Measurements from ENCODE around the gene SMAD9. TPM values are rescaled to one million over a fixed set of nuclear protein-coding genes. Genes with fewer than 3 reads are reported as not detected.

SMAD9 gene
- total RNA-seq, 1 experiment from 2014 or later: 1.2 TPM

DNA sequence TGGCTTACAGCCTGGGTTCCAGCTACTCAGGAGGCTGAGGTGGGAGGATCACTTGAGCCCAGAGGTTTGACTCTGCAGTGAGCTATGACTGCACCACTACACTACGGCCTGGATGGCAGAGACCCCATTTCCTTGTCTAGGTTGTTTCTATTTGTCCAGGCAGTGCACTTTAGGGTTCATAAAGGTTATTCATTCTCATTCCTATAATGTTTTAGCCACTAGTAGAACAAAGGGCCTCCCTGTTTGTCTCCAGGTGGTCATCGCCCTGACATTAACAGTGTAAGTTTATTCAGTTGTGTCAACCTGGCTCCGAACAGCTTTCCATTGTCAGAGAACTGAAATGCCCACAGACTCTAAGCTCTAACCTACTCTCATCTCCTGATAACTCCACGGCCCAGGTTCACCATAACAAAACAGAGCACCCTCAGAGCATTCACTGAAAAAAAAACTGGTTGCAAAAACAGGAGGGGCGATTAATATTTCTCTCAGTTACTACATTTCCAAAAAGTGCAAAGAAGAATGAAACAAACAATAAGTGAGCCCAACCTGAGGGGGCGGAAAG is 37.1 kb downstream of the SMAD9 start:
- ChIA-PET CTCF (interaction anchor here (0.6 kb wide), 1 partner anchor 53 kb away, joined by 3 read pairs; no protein-coding TSS in a partner anchor), POLR2A (no interaction called here)
- no TSS peak for BruUV-seq (replicated peaks)
- Histone ChIP-seq H3K4me3 (ENCODE audit: low read depth, low read length) (no peak overlapping the region), H3K27me3 (replicated peaks; ENCODE audit: control insufficient read depth, insufficient read depth, low read length) (no peaks in the 10 kb centered on the region), H3K36me3 (ENCODE audit: control insufficient read depth, insufficient read depth, low read length) (no peaks in the 10 kb centered on the region), H3K4me1 (0 out of 2 replicates have a peak, but pooled peaks cover 9% of the 10 kb centered on the region), H3K9me3 (no peaks in the 10 kb centered on the region)
- DNase-seq: peak; percentile 38 to 40
- intact Hi-C loops (cut with micrococcal nuclease; ENCODE audit: unreplicated experiment): no loop called here
- TF ChIP-seq, protein P1, sequence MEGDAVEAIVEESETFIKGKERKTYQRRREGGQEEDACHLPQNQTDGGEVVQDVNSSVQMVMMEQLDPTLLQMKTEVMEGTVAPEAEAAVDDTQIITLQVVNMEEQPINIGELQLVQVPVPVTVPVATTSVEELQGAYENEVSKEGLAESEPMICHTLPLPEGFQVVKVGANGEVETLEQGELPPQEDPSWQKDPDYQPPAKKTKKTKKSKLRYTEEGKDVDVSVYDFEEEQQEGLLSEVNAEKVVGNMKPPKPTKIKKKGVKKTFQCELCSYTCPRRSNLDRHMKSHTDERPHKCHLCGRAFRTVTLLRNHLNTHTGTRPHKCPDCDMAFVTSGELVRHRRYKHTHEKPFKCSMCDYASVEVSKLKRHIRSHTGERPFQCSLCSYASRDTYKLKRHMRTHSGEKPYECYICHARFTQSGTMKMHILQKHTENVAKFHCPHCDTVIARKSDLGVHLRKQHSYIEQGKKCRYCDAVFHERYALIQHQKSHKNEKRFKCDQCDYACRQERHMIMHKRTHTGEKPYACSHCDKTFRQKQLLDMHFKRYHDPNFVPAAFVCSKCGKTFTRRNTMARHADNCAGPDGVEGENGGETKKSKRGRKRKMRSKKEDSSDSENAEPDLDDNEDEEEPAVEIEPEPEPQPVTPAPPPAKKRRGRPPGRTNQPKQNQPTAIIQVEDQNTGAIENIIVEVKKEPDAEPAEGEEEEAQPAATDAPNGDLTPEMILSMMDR (IDR thresholded peaks at IDR 0.05; ENCODE audit: insufficient read depth in 1 of 2, low read depth in 1 of 2, low read length in 1 of 2, severe bottlenecking in 1 of 2, unreplicated experiment in 1 of 2): no peak
- H3K4me3 Mint-ChIP-seq (ENCODE audit: unreplicated experiment): no peak overlapping the region
- no peaks in the 10 kb centered on the region for H3K36me3 Mint-ChIP-seq (ENCODE audit: insufficient read depth, unreplicated experiment)
- H3K27ac Mint-ChIP-seq (ENCODE audit: unreplicated experiment): no peak overlapping the region
- H3K9me3 Mint-ChIP-seq (ENCODE audit: unreplicated experiment): no peaks in the 10 kb centered on the region
- no peaks in the 10 kb centered on the region for H3K27me3 Mint-ChIP-seq (ENCODE audit: insufficient read depth, unreplicated experiment)
- H3K4me1 Mint-ChIP-seq (ENCODE audit: low read depth, unreplicated experiment): no peaks in the 10 kb centered on the region

DNA sequence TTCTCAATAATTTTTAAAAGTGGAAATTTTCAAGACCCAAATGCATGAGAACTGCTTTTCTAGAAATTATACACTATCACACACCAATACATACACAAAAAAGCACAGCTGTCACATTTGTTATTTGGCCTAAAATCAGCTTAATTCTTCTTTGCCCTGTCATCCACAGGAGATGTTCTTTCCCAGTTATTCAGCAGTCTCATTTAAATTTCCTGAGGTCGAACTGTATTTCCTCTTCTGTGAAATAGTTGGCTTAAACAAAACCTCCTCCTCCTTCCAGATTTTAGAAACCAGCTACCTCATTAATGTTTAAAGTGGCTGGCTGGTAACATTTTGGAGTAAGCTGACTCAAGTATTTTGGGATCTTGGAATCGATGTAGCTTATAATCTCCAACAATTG is 39.1 kb downstream of the SMAD9 start:
- CTCF ChIA-PET: no interaction called here
- no peaks in the 10 kb centered on the region for H3K36me3 Mint-ChIP-seq (ENCODE audit: insufficient read depth, unreplicated experiment)
- intact Hi-C loops (cut with micrococcal nuclease; ENCODE audit: unreplicated experiment): no loop called here
- no peak overlapping the region for H3K4me3 Mint-ChIP-seq (ENCODE audit: unreplicated experiment)
- no peaks in the 10 kb centered on the region for H3K9me3 ChIP-seq
- no peaks in the 10 kb centered on the region for H3K27me3 ChIP-seq (replicated peaks; ENCODE audit: control insufficient read depth, insufficient read depth, low read length)
- TF ChIP-seq, protein P1 (IDR thresholded peaks at IDR 0.05; ENCODE audit: insufficient read depth in 1 of 2, low read depth in 1 of 2, low read length in 1 of 2, severe bottlenecking in 1 of 2, unreplicated experiment in 1 of 2): no peak
- no peaks in the 10 kb centered on the region for H3K9me3 Mint-ChIP-seq (ENCODE audit: unreplicated experiment)
- no TSS peak for BruUV-seq (replicated peaks)
- H3K4me1 ChIP-seq: 0 out of 2 replicates have a peak, but pooled peaks cover 9% of the 10 kb centered on the region
- H3K27me3 Mint-ChIP-seq (ENCODE audit: insufficient read depth, unreplicated experiment): no peaks in the 10 kb centered on the region
- H3K4me1 Mint-ChIP-seq (ENCODE audit: low read depth, unreplicated experiment): no peaks in the 10 kb centered on the region
- H3K27ac Mint-ChIP-seq (ENCODE audit: unreplicated experiment): no peak overlapping the region
- no peak overlapping the region for H3K4me3 ChIP-seq (ENCODE audit: low read depth, low read length)
- POLR2A ChIA-PET: no interaction called here
- no peak for DNase-seq
- no peaks in the 10 kb centered on the region for H3K36me3 ChIP-seq (ENCODE audit: control insufficient read depth, insufficient read depth, low read length)

DNA sequence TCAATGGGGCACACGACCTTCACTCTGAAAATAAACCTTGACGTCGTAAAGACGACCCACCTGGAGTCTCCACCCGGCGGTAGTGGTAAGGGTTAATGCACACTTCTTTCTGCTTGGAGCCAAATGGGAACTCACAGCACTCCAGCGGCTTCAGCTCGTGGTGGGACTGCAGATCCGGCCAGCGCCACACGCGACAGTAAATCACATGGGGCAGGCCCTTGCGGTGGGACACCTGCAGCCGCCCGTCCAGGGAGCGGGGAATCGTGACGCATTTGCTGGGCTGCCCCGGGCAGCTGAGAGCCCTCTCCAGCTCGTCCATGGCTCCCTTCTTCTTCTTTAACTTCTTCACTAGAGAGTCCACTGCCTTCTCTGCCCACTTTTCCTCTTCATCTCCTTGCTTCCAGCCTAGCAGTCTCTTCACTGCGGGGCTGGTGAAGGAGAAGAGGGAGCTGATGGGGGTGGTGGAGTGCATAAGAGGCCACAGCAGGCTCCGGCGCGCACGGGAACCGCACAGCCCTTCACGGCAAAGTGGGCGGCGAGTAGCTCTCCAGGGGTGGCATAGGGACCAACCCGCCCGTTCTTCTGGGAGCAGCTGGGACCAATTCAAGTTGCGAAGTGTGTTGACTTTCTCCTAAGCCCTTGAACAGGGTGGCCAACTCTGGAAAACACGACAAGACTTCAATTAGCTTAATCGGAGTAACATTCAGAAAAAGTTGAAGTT is 40.7 kb downstream of the SMAD9 start:
- Histone ChIP-seq H3K4me3 (ENCODE audit: low read depth, low read length) (no peak overlapping the region), H3K27me3 (replicated peaks; ENCODE audit: control insufficient read depth, insufficient read depth, low read length) (no peaks in the 10 kb centered on the region), H3K36me3 (ENCODE audit: control insufficient read depth, insufficient read depth, low read length) (no peaks in the 10 kb centered on the region), H3K9me3 (no peaks in the 10 kb centered on the region), H3K4me1 (0 out of 2 replicates have a peak, but pooled peaks cover 9% of the 10 kb centered on the region)
- no peaks in the 10 kb centered on the region for H3K36me3 Mint-ChIP-seq (ENCODE audit: insufficient read depth, unreplicated experiment)
- no peak overlapping the region for H3K27ac Mint-ChIP-seq (ENCODE audit: unreplicated experiment)
- no peaks in the 10 kb centered on the region for H3K27me3 Mint-ChIP-seq (ENCODE audit: insufficient read depth, unreplicated experiment)
- ChIA-PET POLR2A (no interaction called here), CTCF (no interaction called here)
- TF ChIP-seq, protein P1 (IDR thresholded peaks at IDR 0.05; ENCODE audit: insufficient read depth in 1 of 2, low read depth in 1 of 2, low read length in 1 of 2, severe bottlenecking in 1 of 2, unreplicated experiment in 1 of 2): no peak
- H3K4me1 Mint-ChIP-seq (ENCODE audit: low read depth, unreplicated experiment): no peaks in the 10 kb centered on the region
- no TSS peak for BruUV-seq (replicated peaks)
- intact Hi-C loops (cut with micrococcal nuclease; ENCODE audit: unreplicated experiment): no loop called here
- H3K9me3 Mint-ChIP-seq (ENCODE audit: unreplicated experiment): no peaks in the 10 kb centered on the region
- no peak overlapping the region for H3K4me3 Mint-ChIP-seq (ENCODE audit: unreplicated experiment)
- no peak for DNase-seq

Measured in Caco-2 (cell line).